Thyroid gland (tissue), 4 donors: ENCODE results near the gene RNASEH2A. TPM values are rescaled to one million over a fixed set of nuclear protein-coding genes. Genes with fewer than 3 reads are reported as not detected.

Experiments
- DNase-seq, 2 donors: peaks; one replicate each; pipeline ENCODE4 v3.0.0-alpha.2; 2019
- H3K27ac ChIP-seq, 3 donors: fragments of 200-600 bp; sonication (generic); 1 replicate in 2 of 3; 2 replicates in 1 of 3; pipeline ENCODE4 v1.5.1; 2016 to 2019; ENCODE audit warnings: mild to moderate bottlenecking in 1 of 3, moderate library complexity in 1 of 3
- H3K27me3 ChIP-seq: fragments of 200-600 bp; sonication (generic); one replicate; pipeline ENCODE4 v1.5.1; 2019
- H3K36me3 ChIP-seq, 2 donors: fragments of 200-600 bp; sonication (generic); one replicate each; pipeline ENCODE4 v1.5.1; 2016 to 2019
- H3K4me1 ChIP-seq, 2 donors: fragments of 200-600 bp; sonication (generic); one replicate each; pipeline ENCODE4 v1.5.1; 2017 to 2019
- H3K4me3 ChIP-seq, 3 donors: fragments of 200-600 bp; sonication (generic); replicated peaks in 1 of 3; 1 replicate in 2 of 3; 2 replicates in 1 of 3; pipeline ENCODE4 v1.5.1; 2016; ENCODE audit warnings: mild to moderate bottlenecking in 1 of 3
- H3K9me3 ChIP-seq: fragments of 200-600 bp; sonication (generic); one replicate; pipeline ENCODE4 v1.5.1; 2017
- POLR2A ChIP-seq, 2 donors: fragments of 450-650 bp; IDR thresholded peaks; one replicate each; pipeline ENCODE4 v1.6.1; 2017; ENCODE audit warnings: antibody characterized with exemption in 2 of 2, mild to moderate bottlenecking in 2 of 2, moderate library complexity in 1 of 2
- WGBS, 2 donors: methylation state at CpG; one replicate each; pipeline ENCODE4 v1.1.5; 2017; 5-methylcytosine and 5-hydroxymethylcytosine counted together
- intact Hi-C: fragments of 100-400 bp; cut with DNase I; formaldehyde crosslinking; loops from one replicate; pipeline ENCODE4 v1.15.1; 2023
- total RNA-seq, 4 donors: library from RNA; depleted of rRNA; stranded (reverse); fragments of >200 nt; gene quantifications; one replicate each; pipeline ENCODE4 v1.2.3, GENCODE V29; 2016
- TF ChIP-seq, protein P1 (sequence below), 6 experiments: fragments of 200-600 bp in 3 of 6; fragments of 450-650 bp in 3 of 6; sonication (generic) in 3 of 6; IDR thresholded peaks; one replicate each; pipeline ENCODE4 v1.5.1; 2016 to 2019; ENCODE audit warnings: antibody characterized with exemption in 6 of 6, mild to moderate bottlenecking in 2 of 6, inconsistent platforms in 1 of 6, moderate library complexity in 1 of 6

The RNASEH2A gene
- total RNA-seq, 4 donors from 2014 or later, result 1.5 to 11.8 (median 5.4) TPM

DNA sequence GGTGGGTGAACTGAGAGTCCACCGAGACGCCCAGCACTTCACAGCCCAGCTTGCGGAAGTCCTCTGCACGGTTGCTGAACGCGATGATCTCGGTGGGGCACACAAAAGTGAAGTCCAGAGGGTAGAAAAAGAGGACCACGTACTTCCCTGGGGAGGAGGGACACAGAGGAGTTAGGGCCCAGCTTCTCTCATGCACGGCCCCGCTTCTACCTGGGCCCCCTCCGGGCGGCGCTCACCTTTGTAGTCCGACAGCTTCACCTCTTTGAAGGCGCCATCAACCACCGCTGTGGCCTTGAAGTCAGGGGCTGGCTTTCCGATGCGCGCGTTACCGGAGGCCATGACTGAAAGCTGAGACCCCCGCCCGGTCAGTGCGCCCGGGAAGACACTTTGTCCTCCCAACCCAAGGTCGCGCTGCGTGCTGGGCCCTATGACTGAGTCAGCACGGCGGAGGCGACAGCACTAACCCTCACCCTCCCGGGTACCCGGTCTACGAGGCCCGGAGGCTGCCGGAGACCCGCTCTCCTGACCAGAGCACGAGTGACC lies 5.4 kb upstream of the RNASEH2A start:
- Histone ChIP-seq H3K27me3 (no peaks in the 10 kb centered on the region), H3K36me3 (no peaks in the 10 kb centered on the region), H3K27ac (peak overlapping the region; percentile 35 to 56 (median 39)), H3K4me3 (peak overlapping the region; percentile 58 to 97 (median 86)), H3K9me3 (no peaks in the 10 kb centered on the region), H3K4me1 (peaks cover 18 to 20% of the 10 kb centered on the region in 2 donors)
- peak in 1 of 2 donors; percentile 26 for DNase-seq
- 3 to 12% methylated on average over 6 to 19 of the region's 38 CpGs for WGBS, 2 donors
- intact Hi-C loops, result no loop called here
- TF ChIP-seq, protein P1, sequence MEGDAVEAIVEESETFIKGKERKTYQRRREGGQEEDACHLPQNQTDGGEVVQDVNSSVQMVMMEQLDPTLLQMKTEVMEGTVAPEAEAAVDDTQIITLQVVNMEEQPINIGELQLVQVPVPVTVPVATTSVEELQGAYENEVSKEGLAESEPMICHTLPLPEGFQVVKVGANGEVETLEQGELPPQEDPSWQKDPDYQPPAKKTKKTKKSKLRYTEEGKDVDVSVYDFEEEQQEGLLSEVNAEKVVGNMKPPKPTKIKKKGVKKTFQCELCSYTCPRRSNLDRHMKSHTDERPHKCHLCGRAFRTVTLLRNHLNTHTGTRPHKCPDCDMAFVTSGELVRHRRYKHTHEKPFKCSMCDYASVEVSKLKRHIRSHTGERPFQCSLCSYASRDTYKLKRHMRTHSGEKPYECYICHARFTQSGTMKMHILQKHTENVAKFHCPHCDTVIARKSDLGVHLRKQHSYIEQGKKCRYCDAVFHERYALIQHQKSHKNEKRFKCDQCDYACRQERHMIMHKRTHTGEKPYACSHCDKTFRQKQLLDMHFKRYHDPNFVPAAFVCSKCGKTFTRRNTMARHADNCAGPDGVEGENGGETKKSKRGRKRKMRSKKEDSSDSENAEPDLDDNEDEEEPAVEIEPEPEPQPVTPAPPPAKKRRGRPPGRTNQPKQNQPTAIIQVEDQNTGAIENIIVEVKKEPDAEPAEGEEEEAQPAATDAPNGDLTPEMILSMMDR (IDR thresholded peaks at IDR 0.05), result no peak
- no peak for TF ChIP-seq POLR2A (IDR thresholded peaks at IDR 0.05)

DNA sequence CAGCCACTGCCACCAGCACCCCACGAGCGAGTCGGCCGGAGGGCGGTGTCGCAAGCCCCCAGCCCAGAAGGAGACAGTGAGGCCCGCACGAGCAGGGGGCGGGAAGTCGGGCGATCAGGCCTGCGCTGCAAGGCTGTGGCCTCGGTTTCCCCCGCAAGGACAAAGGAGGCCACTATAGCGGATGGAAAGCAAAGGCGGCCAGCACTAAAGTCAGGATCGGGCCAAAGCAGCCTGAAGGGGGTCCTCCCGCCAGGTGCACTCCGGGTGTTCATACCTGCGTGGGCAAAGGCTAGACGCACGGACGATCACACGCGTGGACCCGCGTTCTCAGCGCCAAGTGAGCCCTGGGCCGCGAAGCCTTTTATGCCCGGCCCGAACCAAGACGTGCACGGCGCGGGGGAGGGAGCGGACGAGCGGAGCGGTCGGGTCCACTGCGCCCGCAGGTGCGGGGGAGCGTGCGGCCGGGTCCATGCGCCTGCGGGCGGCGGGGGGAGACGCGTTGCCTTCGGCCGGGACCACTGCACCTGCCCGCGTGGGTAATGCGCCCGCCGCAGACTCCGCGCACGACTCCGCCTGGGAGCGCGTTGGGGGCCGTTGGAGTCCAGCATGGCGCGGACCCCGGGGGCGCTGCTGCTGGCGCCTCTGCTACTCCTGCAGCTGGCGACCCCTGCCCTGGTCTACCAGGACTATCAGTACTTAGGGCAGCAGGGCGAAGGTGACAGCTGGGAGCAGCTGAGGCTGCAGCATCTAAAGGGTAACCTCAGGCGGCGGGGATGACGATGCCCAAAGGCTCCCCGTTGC lies 4.7 kb upstream of the RNASEH2A start, which contains the start of the genes PRDX2 and THSD8:
PRDX2 (minus strand) TSS at position 335 of the 801 bp plus-strand sequence. CDS start 539 bp downstream, outside the sequence.
THSD8 (plus strand) TSS at position 604 of the 801 bp plus-strand sequence; CDS start at position 607, 3 bp downstream.
- TF ChIP-seq, protein P1 (IDR thresholded peaks at IDR 0.05), result peak in 2 of 6 experiments; percentile 4 to 11
- peak; percentile 39 to 96 for TF ChIP-seq POLR2A (IDR thresholded peaks at IDR 0.05)
- intact Hi-C loops, result no loop called here
- H3K27ac ChIP-seq, result peak within 1 kb of the TSS; percentile 35 to 56 (median 39)
- no peaks in the 10 kb centered on the region for H3K27me3 ChIP-seq
- peak within 1 kb of the TSS; percentile 58 to 97 (median 86) for H3K4me3 ChIP-seq
- peak; percentile 83 to 88 for DNase-seq
- WGBS, 2 donors, result 0 to 1% methylated on average over 15 to 40 of the region's 78 CpGs
- no peaks in the 10 kb centered on the region for H3K36me3 ChIP-seq
- peaks cover 15 to 19% of the 10 kb centered on the region in 2 donors for H3K4me1 ChIP-seq
- H3K9me3 ChIP-seq, result no peaks in the 10 kb centered on the region

- Histone ChIP-seq H3K4me3 (peak overlapping the region in 2 of 3 donors; percentile 39 to 58), H3K36me3 (no peaks in the 10 kb centered on the region), H3K4me1 (peaks cover 21 to 26% of the 10 kb centered on the region in 2 donors), H3K27ac (no peak overlapping the region), H3K9me3 (no peaks in the 10 kb centered on the region), H3K27me3 (no peaks in the 10 kb centered on the region)
- intact Hi-C loops, result no loop called here
- no peak for DNase-seq
- WGBS, 2 donors, result 43 to 50% methylated on average over 21 to 22 of the region's 22 CpGs
- TF ChIP-seq, protein P1 (IDR thresholded peaks at IDR 0.05), result no peak
- TF ChIP-seq POLR2A (IDR thresholded peaks at IDR 0.05), result no peak
Measured at GRCh38 chr19:12802267-12803106, 3.9 kb upstream of the RNASEH2A start.

DNA sequence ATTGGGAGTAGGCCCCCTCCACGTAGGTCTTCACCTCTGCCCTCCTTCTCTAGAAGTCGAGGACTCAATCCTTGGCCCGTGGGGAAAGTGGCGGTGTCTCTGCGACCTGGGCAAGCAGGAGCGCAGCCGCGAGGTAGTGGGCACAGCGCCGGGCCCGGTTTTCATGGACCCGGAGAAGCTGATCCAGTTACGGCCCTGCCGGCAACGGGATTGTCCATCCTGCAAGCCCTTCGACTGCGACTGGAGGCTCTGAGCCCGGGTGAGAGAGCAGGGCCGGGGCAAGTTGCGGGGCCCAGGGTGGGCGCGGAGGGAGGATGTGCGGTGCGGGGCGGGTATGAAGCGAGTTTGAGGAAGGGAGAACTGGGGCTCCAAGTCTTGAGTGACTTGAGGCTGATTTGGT lies 2.3 kb upstream of the RNASEH2A start:
- Histone ChIP-seq H3K9me3 (no peaks in the 10 kb centered on the region), H3K4me1 (peaks cover 21 to 26% of the 10 kb centered on the region in 2 donors), H3K27me3 (no peaks in the 10 kb centered on the region), H3K4me3 (no peak overlapping the region), H3K36me3 (no peaks in the 10 kb centered on the region), H3K27ac (no peak overlapping the region)
- intact Hi-C loops, result no loop called here
- no peak for TF ChIP-seq POLR2A (IDR thresholded peaks at IDR 0.05)
- TF ChIP-seq, protein P1 (IDR thresholded peaks at IDR 0.05), result no peak
- WGBS, 2 donors, result 95% methylated on average over 26 of the region's 26 CpGs
- no peak for DNase-seq
